NCI-H187 (cell line): Measurements from ENCODE around the gene FBXO8.
A peak's percentile ranks its signal among the peaks of the same experiment; 100 is the strongest.
"Not testable (repeated sequence)": the region's sequence is repeated elsewhere in the genome, so short reads cannot be mapped to it uniquely, and the experiment has no call there.

Source experiments
- DNase-seq, 2 experiments: peaks; one replicate each; lab custom pipeline; 2025; lab: John Stamatoyannopoulos, UW

FBXO8 gene, protein sequence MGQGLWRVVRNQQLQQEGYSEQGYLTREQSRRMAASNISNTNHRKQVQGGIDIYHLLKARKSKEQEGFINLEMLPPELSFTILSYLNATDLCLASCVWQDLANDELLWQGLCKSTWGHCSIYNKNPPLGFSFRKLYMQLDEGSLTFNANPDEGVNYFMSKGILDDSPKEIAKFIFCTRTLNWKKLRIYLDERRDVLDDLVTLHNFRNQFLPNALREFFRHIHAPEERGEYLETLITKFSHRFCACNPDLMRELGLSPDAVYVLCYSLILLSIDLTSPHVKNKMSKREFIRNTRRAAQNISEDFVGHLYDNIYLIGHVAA

GRCh38 chr4:174283507-174284471 lies at the start of gene FBXO8, which contains the start of gene CEP44:
TSS of gene FBXO8 (minus strand) at chr4:174283667. CDS start at chr4:174263092, 20,575 bp downstream.
TSS of gene CEP44 (plus strand) at chr4:174283911. CDS start at chr4:174299122, 15,211 bp downstream.
- DNase-seq = peak; percentile 8 to 62

GRCh38 chr4:174332741-174333493 lies 49.5 kb upstream of the FBXO8 start:
- DNase-seq = no peak

DNA sequence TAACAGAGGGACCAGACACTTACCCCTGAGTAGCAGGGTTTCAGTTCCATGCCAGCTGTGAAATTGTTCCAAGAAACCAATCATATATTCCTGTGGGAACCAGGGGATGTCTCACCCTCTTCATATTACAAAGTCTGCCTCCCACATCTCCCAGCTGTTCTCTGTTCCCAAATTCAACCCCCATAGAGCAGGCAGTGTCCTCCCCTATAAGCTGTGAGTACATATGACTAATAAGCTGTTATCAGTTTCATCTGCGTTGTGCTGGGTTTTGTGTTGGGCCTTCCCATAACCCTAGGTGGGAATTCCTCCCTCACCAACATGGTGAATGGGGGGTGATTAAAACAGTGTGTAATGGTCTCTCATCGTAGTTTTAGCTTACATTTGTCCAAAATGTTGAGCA lies 41.3 kb upstream of the FBXO8 start:
- no peak for DNase-seq

DNA sequence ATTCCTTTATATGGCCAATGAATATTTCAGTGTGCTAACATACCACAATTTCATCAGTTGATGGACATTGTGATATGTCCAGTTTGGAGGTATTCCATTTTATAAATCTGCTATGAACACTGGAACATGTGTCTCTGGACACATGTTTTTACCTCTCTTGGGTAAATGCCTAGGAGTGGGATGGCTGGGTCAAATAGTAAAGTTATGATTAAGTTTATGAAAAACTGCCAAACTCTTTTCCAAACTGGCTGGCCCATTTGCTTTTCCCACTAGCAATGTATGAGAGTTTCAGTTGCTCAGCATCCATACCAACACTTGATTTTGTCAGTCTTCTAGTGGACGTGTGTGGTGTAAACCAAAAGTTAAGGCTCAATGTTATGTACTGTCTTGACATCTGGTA lies 40.8 kb upstream of the FBXO8 start:
- no peak for DNase-seq

- no peak for DNase-seq
Observed at GRCh38 chr4:174320494-174321199, 37.2 kb upstream of the FBXO8 start.

GRCh38 chr4:174318829-174319764 lies 35.6 kb upstream of the FBXO8 start:
- DNase-seq = no peak

DNA sequence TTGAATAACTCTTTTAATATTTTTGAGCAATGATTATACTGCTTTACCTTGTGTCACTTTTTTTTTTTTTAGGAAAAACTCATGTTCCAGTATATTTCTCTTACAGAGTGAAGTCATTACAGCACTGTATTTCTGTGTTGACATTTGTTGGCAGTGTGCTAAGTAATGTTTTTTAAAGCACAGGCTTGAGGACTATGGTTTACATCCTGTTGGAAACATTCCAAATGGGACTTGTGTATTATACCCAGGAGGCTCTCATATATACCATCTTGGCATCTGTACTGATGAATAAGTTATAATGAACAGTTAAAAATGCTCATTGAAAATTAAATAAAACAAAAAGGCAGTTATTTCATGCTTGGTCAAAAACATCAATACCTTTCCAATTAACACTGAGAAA lies 34.1 kb upstream of the FBXO8 start:
- DNase-seq = no peak

DNA sequence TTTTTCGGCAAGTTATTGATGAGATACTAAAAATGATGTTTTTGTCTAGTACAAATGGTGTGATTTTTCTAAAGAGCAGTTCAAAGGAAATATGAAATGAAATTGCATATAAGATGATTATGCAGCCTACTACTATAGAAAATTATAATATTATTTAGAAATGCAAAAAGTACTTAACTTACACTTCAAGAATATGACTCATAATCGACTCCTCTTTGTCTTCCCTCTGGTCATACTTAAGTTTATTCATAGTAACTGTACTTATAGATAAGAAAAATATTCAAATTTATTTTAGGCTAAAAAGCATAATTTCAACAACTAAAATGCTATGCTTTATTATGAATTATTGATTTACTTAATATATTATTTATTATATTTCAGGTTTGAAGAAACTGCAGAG lies 33.5 kb upstream of the FBXO8 start:
- DNase-seq = no peak

- no peak for DNase-seq
Observed at GRCh38 chr4:174316546-174316945, 33.1 kb upstream of the FBXO8 start.

DNA sequence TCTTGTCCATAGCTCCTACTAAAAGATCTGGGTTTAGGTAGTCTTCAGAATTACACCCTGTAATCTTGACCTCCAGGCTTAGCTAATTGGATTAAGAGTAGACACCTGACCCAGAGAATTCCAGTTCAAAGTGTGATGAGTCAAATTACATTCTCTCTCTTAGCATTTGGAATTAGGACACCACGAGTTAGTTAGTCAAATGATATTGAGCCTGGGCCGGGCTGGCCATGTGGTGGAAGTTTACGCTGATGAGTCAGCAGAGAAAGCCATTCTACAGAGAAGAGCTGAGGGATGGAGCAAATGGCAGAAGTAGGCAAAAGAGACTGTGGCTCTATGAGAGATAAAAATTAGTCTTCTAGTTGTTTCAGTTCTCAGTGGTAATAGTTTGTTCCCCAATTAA lies 31.3 kb upstream of the FBXO8 start:
- no peak for DNase-seq

DNA sequence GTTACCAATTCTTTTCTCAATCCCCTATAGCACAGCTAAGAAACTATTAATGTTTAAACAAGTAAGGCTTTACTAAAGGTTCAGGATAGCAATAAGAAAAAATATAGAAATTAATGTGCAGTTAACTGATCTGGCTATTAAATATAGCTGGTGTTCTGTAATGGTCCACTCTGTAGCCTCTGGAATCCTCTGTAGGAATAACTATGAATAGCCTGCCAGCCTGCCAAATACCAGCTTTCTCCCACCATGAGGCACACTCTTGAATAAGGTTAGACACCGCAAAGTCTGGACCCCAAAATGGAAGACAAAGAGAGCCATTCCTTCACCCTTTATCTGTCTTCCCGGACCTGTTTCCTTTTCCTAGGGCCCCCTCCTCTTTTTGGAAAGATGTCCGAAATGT lies 30.8 kb upstream of the FBXO8 start:
- no peak for DNase-seq

DNA sequence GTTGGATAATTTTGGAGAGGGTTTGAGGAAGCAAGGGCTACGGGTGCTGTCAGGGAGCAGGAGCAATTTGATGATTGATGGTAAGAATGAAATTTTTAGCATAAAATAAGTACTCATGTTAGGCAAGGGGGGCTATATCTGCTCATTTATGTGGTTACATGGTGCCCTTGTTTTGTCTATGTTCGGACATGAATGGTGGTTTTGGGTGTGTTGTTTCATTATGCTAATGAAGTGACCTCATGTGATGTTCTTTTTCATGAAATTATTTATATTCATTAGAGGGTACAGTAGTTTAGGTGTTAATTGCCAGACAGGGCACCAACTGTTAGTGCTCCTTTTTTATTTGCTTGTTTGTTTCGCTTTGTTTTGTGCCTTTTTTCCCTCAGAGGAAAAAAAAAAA lies 29.5 kb upstream of the FBXO8 start:
- no peak for DNase-seq

DNA sequence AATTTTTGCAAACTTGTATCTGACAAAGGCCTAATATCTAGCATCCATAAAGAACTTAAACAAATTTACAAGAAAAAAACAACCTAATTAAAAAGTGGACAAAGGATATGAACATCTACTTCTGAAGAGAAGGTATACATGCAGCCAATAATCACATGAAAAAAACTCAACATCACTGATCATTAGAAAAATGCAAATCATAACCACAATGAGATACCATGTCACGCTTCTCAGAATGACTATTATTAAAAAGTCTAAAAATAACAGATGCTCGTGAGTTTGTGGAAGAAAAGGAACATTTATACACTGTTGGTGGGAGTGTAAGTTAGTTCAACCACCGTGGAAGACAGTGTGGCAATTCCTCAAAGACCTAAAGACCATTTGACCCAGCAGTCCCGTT lies 24.2 kb upstream of the FBXO8 start:
- no peak for DNase-seq

DNA sequence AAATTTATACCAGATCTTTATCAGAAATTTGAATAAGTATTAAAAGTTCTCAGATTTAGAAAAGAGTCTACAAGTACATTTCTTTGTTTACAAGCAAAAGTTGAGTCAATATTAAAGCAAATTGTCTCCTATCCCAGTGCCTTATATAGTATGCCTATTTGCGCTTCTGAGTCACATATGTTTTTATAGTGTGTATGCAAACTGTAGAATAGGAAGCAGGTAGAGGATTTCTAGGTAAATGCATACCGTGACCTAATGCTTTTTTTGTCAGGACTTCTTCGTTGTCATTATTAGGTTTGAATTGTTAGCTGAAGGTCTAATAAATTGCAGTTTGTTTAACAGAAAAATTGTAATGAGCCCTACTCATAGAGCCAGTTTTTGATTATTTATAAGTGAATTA lies 22.5 kb upstream of the FBXO8 start:
- no peak for DNase-seq

- DNase-seq = no peak
Observed at GRCh38 chr4:174304664-174305063, 21.2 kb upstream of the FBXO8 start.

GRCh38 chr4:174303687-174304086 lies 20.2 kb upstream of the FBXO8 start:
- no peak for DNase-seq

DNA sequence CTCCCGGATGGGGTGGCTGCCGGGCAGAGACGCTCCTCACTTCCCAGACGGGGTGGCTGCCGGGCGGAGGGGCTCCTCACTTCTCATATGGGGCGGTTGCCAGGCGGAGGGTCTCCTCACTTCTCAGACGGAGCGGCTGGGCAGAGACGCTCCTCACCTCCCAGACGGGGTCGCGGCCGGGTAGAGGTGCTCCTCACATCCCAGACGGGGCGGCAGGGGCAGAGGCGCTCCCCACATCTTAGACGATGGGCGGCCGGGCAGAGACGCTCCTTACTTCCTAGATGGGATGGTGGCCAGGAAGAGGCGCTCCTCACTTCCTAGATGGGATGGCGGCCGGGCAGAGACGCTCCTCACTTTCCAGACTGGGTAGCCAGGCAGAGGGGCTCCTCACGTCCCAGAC lies 11.7 kb upstream of the FBXO8 start:
- DNase-seq = not testable (repeated sequence)

- DNase-seq = not testable (repeated sequence)
Observed at GRCh38 chr4:174294641-174295040, 11.2 kb upstream of the FBXO8 start.

DNA sequence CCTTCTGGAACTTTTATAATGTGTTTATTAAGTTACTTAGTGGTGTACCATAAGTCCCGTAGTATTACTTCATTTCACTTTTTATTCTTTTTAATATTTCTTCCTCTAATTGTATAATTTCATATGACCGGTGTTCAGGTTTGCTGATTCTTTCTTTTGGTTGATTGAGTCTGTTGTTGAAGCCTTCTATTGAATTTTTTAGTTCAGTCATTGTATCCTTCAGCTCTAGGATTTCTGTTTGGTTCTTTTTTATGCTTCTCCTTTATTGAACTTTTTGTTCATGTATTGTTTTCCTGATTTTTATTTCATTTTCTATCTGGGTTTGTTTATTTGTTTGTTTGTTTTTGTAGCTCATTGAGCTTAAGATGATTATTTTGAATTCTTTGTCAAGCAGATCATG lies 9.0 kb upstream of the FBXO8 start:
- no peak for DNase-seq

DNA sequence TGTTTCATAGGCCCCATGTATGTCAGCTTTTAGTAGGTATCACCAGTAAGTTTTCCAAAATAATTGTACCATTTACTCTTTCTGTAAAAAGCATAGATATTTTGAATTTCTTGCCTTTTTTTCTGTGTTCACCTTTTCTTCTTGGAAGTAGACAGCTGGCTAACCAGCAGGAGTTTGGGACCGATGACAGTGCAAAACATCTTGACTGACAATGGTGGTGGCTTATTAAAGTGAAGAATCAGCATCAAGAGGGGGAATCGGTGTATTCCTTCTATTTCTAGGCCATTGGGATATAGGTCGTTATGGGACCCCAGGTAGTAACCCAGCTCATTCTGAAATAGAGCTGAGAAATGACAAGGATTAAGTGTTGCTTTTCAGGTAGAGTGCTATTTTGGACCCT lies 3.4 kb upstream of the FBXO8 start:
- no peak for DNase-seq

GRCh38 chr4:174284487-174284886 lies 1.0 kb upstream of the FBXO8 start:
- DNase-seq = no peak
